GM23248 (cell line): ENCODE data around the gene MRPS21.

Experiments used
- EZH2 ChIP-seq: fragments of 200-600 bp; sonication (generic); IDR thresholded peaks from 2 replicates; pipeline ENCODE4 v1.6.1; 2018; ENCODE audit warnings: antibody characterized with exemption, mild to moderate bottlenecking; ENCODE audit not compliant: insufficient read depth, poor library complexity, severe bottlenecking
- EZH2phosphoT487 ChIP-seq: fragments of 200-600 bp; sonication (generic); IDR thresholded peaks from 2 replicates; pipeline ENCODE4 v1.6.1; 2018; ENCODE audit warnings: antibody characterized with exemption, moderate library complexity, mild to moderate bottlenecking, low read depth; ENCODE audit not compliant: insufficient read depth

- TF ChIP-seq EZH2 (no peak), EZH2phosphoT487 (no peak)
Observed at GRCh38 chr1:150249936-150250335, 43.7 kb upstream of the MRPS21 start.
